ENCODE results near the gene ZNF668.
A peak's percentile ranks its signal among the peaks of the same experiment; 100 is the strongest.

- TF ChIP-seq MLX (CRISPR knock-in tag; IDR thresholded peaks at IDR 0.05) = no peak
- TF ChIP-seq BCL6 (CRISPR knock-in tag; IDR thresholded peaks at IDR 0.05) = peak; percentile 51; the same call in 1 of the 2 replicates
- TF ChIP-seq KDM1A (CRISPR knock-in tag; IDR thresholded peaks at IDR 0.05) = no peak
- no peak for TF ChIP-seq CBX2 (IDR thresholded peaks at IDR 0.05; ENCODE audit: low read depth, low read length)
- TF ChIP-seq CBX2 (CRISPR knock-in tag; IDR thresholded peaks at IDR 0.05; ENCODE audit: low read depth) = no peak
- TF ChIP-seq SUZ12 (IDR thresholded peaks at IDR 0.05; ENCODE audit: low read depth, low read length) = no peak
- no peak for TF ChIP-seq ARNT (IDR thresholded peaks at IDR 0.05)
- TF ChIP-seq PRPF4 (IDR thresholded peaks at IDR 0.05; ENCODE audit: low read depth, low read length, poor library complexity, severe bottlenecking) = no peak
- TF ChIP-seq PAX8 (CRISPR knock-in tag; IDR thresholded peaks at IDR 0.05; ENCODE audit: borderline replicate concordance) = no peak
- TF ChIP-seq TRAFD1 (CRISPR knock-in tag; IDR thresholded peaks at IDR 0.05; ENCODE audit: borderline replicate concordance) = no peak
Measured at GRCh38 chr16:31043352-31043751, 30.7 kb downstream of the ZNF668 start.

All from HepG2 (cell line).